A673 (cell line): ENCODE measurements around the gene WNT4. TPM values are rescaled to one million over a fixed set of nuclear protein-coding genes. Genes with fewer than 3 reads are reported as not detected.

Source experiments
- BruUV-seq: library from RNA; stranded (reverse); fragments of 400-500 nt; replicated peaks from 2 replicates; lab custom pipeline; 2021; lab: Mats Ljungman, UMichigan
- CTCF ChIA-PET: fragments of 300-600 bp; sonication (Branson Sonifier 250); formaldehyde crosslinking; loops from one replicate; lab custom pipeline; 2022; ENCODE audit warnings: antibody characterized with exemption; lab: Charles Lee
- POLR2A ChIA-PET: fragments of 300-600 bp; sonication (Branson Sonifier 250); formaldehyde crosslinking; loops from one replicate; lab custom pipeline; 2022; ENCODE audit warnings: antibody characterized with exemption; ENCODE audit not compliant: low non-redundant PET; lab: Charles Lee
- DNase-seq: peaks from one replicate; pipeline ENCODE4 v3.0.0-alpha.2; 2015; ENCODE audit warnings: low spot score
- H3K27ac ChIP-seq: fragments of 200-600 bp; sonication (generic); 2 replicates; pipeline ENCODE4 v1.5.1; 2016; ENCODE audit warnings: mixed run types, low read depth, mild to moderate bottlenecking, mixed read lengths, antibody characterized with exemption, low read length; ENCODE audit not compliant: poor library complexity, severe bottlenecking
- H3K27me3 ChIP-seq: fragments of 200-600 bp; sonication (generic); replicated peaks from 2 replicates; pipeline ENCODE4 v1.6.1; 2017; ENCODE audit warnings: mixed run types, low read depth, mild to moderate bottlenecking, mixed read lengths, antibody characterized with exemption, low read length; ENCODE audit not compliant: insufficient read depth, poor library complexity
- H3K36me3 ChIP-seq: fragments of 200-600 bp; sonication (generic); 2 replicates; pipeline ENCODE4 v1.6.1; 2016; ENCODE audit warnings: mixed run types, mild to moderate bottlenecking, mixed read lengths, antibody characterized with exemption, low read length; ENCODE audit not compliant: insufficient read depth, poor library complexity, severe bottlenecking
- H3K4me1 ChIP-seq: fragments of 200-600 bp; sonication (generic); 2 replicates; pipeline ENCODE4 v1.6.1; 2017; ENCODE audit warnings: mixed run types, mild to moderate bottlenecking, mixed read lengths, antibody characterized with exemption, low read length; ENCODE audit not compliant: insufficient read depth, poor library complexity, severe bottlenecking
- H3K4me3 ChIP-seq: fragments of 200-600 bp; sonication (generic); 2 replicates; pipeline ENCODE4 v1.5.1; 2016; ENCODE audit warnings: low read depth, mixed run types, mild to moderate bottlenecking, mixed read lengths, low read length; ENCODE audit not compliant: poor library complexity, severe bottlenecking
- H3K9me3 ChIP-seq: fragments of 200-600 bp; sonication (generic); 2 replicates; pipeline ENCODE4 v1.6.1; 2016; ENCODE audit warnings: mixed run types, low read depth, mild to moderate bottlenecking, mixed read lengths, antibody characterized with exemption, low read length; ENCODE audit not compliant: poor library complexity, severe bottlenecking
- CTCF ChIP-seq: fragments of 300-800, 200-600 bp; sonication (generic); conservative IDR thresholded peaks from 2 replicates; pipeline ENCODE4 v1.5.1; 2017; ENCODE audit warnings: low read depth, mild to moderate bottlenecking, antibody characterized with exemption, low read length, moderate library complexity, mixed read lengths
- EZH2 ChIP-seq: fragments of 200-600 bp; sonication (generic); IDR thresholded peaks from 2 replicates; pipeline ENCODE4 v1.6.1; 2017; ENCODE audit warnings: borderline replicate concordance, low read depth, mild to moderate bottlenecking, mixed read lengths, antibody characterized with exemption, low read length; ENCODE audit not compliant: poor library complexity, severe bottlenecking
- intact Hi-C: fragments of 100-400 bp; cut with micrococcal nuclease; formaldehyde crosslinking; loops from one replicate; pipeline ENCODE4 v1.10.0; 2022; ENCODE audit not compliant: unreplicated experiment
- total RNA-seq: library from RNA; stranded (reverse); gene quantifications from 2 replicates; pipeline ENCODE4 v1.2.3, GENCODE V29; 2021

The WNT4 gene
- total RNA-seq, 1 experiment from 2014 or later = not detected

GRCh38 chr1:22155517-22155916, 12.6 kb upstream of the WNT4 start:
- POLR2A ChIA-PET = no interaction called here
- no peak for DNase-seq
- CTCF ChIA-PET = no interaction called here
- no TSS peak for BruUV-seq
- H3K27ac ChIP-seq = no peak overlapping the region
- H3K27me3 ChIP-seq = no peaks in the 10 kb centered on the region
- TF ChIP-seq EZH2 = no peak
- no peak for TF ChIP-seq CTCF
- no peaks in the 10 kb centered on the region for H3K36me3 ChIP-seq
- H3K4me1 ChIP-seq = peaks cover 9% of the 10 kb centered on the region
- no peak overlapping the region for H3K4me3 ChIP-seq
- intact Hi-C loops = no loop called here
- H3K9me3 ChIP-seq = no peaks in the 10 kb centered on the region

- no peak for TF ChIP-seq EZH2
- no peak for TF ChIP-seq CTCF
- no peaks in the 10 kb centered on the region for H3K9me3 ChIP-seq
- no peaks in the 10 kb centered on the region for H3K36me3 ChIP-seq
- no peaks in the 10 kb centered on the region for H3K27me3 ChIP-seq
- peaks cover 9% of the 10 kb centered on the region for H3K4me1 ChIP-seq
- no peak overlapping the region for H3K27ac ChIP-seq
- intact Hi-C loops = no loop called here
- DNase-seq = no peak
- H3K4me3 ChIP-seq = no peak overlapping the region
- BruUV-seq = no TSS peak
- CTCF ChIA-PET = no interaction called here
- POLR2A ChIA-PET = no interaction called here
Observed at GRCh38 chr1:22154626-22155025, 11.7 kb upstream of the WNT4 start.

GRCh38 chr1:22153660-22154437, 11.0 kb upstream of the WNT4 start:
- DNase-seq = no peak
- ChIA-PET CTCF (no interaction called here), POLR2A (no interaction called here)
- no peak for TF ChIP-seq EZH2
- Histone ChIP-seq H3K27ac (no peak overlapping the region), H3K36me3 (no peaks in the 10 kb centered on the region), H3K27me3 (no peaks in the 10 kb centered on the region), H3K4me1 (peaks cover 9% of the 10 kb centered on the region), H3K9me3 (no peaks in the 10 kb centered on the region), H3K4me3 (no peak overlapping the region)
- intact Hi-C loops = no loop called here
- BruUV-seq = no TSS peak
